HT1080 (cell line): ENCODE measurements around the gene ARHGEF19. TPM values are rescaled to one million over a fixed set of nuclear protein-coding genes. Genes with fewer than 3 reads are reported as not detected.
"Not testable (repeated sequence)": the region's sequence is repeated elsewhere in the genome, so short reads cannot be mapped to it uniquely, and the experiment has no call there.

Experiments
- DNase-seq: peaks from one replicate; pipeline ENCODE4 v3.0.0-alpha.2; 2015; ENCODE audit warnings: low read depth
- total RNA-seq: library from RNA; depleted of rRNA; stranded (reverse); fragments of >200 nt; shearing (Covaris generic); gene quantifications from 2 replicates; pipeline ENCODE4 v1.2.3, GENCODE V29; 2014

ARHGEF19 gene
- total RNA-seq, 1 experiment from 2014 or later: not detected

GRCh38 chr1:16205334-16205671, 7.1 kb downstream of the ARHGEF19 start:
- DNase-seq: no peak

GRCh38 chr1:16204634-16205333, 7.7 kb downstream of the ARHGEF19 start:
- DNase-seq: no peak

GRCh38 chr1:16204216-16204615, 8.2 kb downstream of the ARHGEF19 start:
- no peak for DNase-seq

GRCh38 chr1:16203550-16203949, 8.9 kb downstream of the ARHGEF19 start:
- DNase-seq: no peak

GRCh38 chr1:16202281-16203210, 9.9 kb downstream of the ARHGEF19 start:
- no peak for DNase-seq

- no peak for DNase-seq
Observed at GRCh38 chr1:16199700-16200099, 12.8 kb downstream of the ARHGEF19 start.

GRCh38 chr1:16199157-16199501, 13.3 kb downstream of the ARHGEF19 start:
- DNase-seq: no peak

- DNase-seq: no peak
Observed at GRCh38 chr1:16198444-16199156, 13.9 kb downstream of the ARHGEF19 start.

- no peak for DNase-seq
Observed at GRCh38 chr1:16196874-16197273, 15.6 kb downstream of the ARHGEF19 start.

- DNase-seq: not testable (repeated sequence)
Observed at GRCh38 chr1:16196139-16196538, 16.3 kb downstream of the ARHGEF19 start.

GRCh38 chr1:16195518-16195905, 16.9 kb downstream of the ARHGEF19 start:
- DNase-seq: no peak

GRCh38 chr1:16191916-16192546, 20.4 kb downstream of the ARHGEF19 start:
- DNase-seq: no peak

- no peak for DNase-seq
Observed at GRCh38 chr1:16191309-16191708, 21.1 kb downstream of the ARHGEF19 start.

- DNase-seq: no peak
Observed at GRCh38 chr1:16189921-16190621, 22.4 kb downstream of the ARHGEF19 start.

- peak; percentile 70 for DNase-seq
Observed at GRCh38 chr1:16189003-16189402, 23.4 kb downstream of the ARHGEF19 start.

GRCh38 chr1:16187748-16188401, 24.6 kb downstream of the ARHGEF19 start:
- DNase-seq: peak; percentile 89

- no peak for DNase-seq
Observed at GRCh38 chr1:16186655-16187235, 25.7 kb downstream of the ARHGEF19 start.

GRCh38 chr1:16184557-16185303, 27.7 kb downstream of the ARHGEF19 start:
- no peak for DNase-seq
